Transverse colon (tissue), 3 donors: ENCODE results near the gene TNRC6C.

Experiments
- CTCF ChIP-seq, 5 experiments: fragments of 200-600 bp in 3 of 5; fragments of 450-650 bp in 2 of 5; sonication (generic) in 3 of 5; IDR thresholded peaks; 1 replicate in 2 of 5; 2 replicates in 3 of 5; pipeline ENCODE4 v1.5.1; 2016 to 2017; ENCODE audit warnings: antibody characterized with exemption in 5 of 5, inconsistent platforms in 3 of 5, mild to moderate bottlenecking in 2 of 5, moderate library complexity in 1 of 5
- POLR2A ChIP-seq: fragments of 450-650 bp; IDR thresholded peaks from one replicate; pipeline ENCODE4 v1.6.1; 2016; ENCODE audit warnings: antibody characterized with exemption, mild to moderate bottlenecking, moderate library complexity

DNA sequence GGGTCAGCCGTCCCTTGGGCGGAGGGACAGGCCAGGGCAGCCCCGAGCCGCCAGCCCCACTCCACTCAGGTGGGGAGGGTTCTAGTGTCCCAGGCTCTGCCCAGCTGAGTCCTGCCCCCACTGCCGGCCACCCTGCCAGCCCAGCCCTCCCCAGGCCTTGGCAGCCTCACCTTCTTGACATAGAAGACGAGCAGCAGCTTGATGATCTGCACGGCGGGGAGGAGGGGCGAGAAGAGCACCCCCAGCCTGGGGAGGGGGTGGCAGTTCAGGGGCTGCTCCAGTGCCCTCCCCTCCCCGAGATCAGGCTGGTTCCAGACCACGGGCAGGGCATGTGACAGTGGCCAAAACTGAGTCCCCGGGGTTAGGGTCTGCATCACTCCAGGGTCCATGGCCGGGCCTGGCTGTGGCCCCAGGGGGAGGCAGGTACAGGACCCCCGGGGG is 160.3 kb downstream of the TNRC6C start:
- TF ChIP-seq CTCF (IDR thresholded peaks at IDR 0.05) (no peak), POLR2A (no peak)
